Measurements from ENCODE around the gene RTBDN.

GRCh38 chr19:12802267-12803106, 31.9 kb downstream of the RTBDN start:
- TF ChIP-seq EZH2 (IDR thresholded peaks at IDR 0.05) (no peak), ZNF274 (IDR thresholded peaks at IDR 0.05; ENCODE audit: low read depth, low read length) (no peak), POLR2A (IDR thresholded peaks at IDR 0.05; ENCODE audit: borderline replicate concordance, extremely low read depth, insufficient read depth, insufficient read length) (no peak), JUND (IDR thresholded peaks at IDR 0.05) (no peak), CBX3 (IDR thresholded peaks at IDR 0.05; ENCODE audit: low read depth) (no peak), SRF (IDR thresholded peaks at IDR 0.05; ENCODE audit: low read depth) (no peak), CTCF (IDR thresholded peaks at IDR 0.05 in 2 of 3, conservative IDR thresholded peaks at IDR 0.05 in 1 of 3; ENCODE audit: borderline replicate concordance in 1 of 3, insufficient read depth in 1 of 3, low read depth in 2 of 3, low read length in 2 of 3) (no peak), FOSL1 (IDR thresholded peaks at IDR 0.05; ENCODE audit: low read depth) (no peak), EZH2phosphoT487 (IDR thresholded peaks at IDR 0.05; ENCODE audit: borderline replicate concordance) (no peak), ZFX (IDR thresholded peaks at IDR 0.05) (no peak)

Data from HCT116 (cell line).